Upper lobe of left lung (tissue), 4 donors: Measurements from ENCODE around the gene GDF10.

Experiments used
- CTCF ChIP-seq, 6 experiments: fragments of 450-650 bp in 4 of 6; fragments of 200-600 bp in 2 of 6; sonication (generic) in 2 of 6; IDR thresholded peaks; one replicate each; pipeline ENCODE4 v1.5.1; 2016 to 2019; ENCODE audit warnings: antibody characterized with exemption in 6 of 6
- POLR2A ChIP-seq, 4 donors: fragments of 450-650 bp; IDR thresholded peaks; one replicate each; pipeline ENCODE4 v1.5.1; 2016 to 2017; ENCODE audit warnings: antibody characterized with exemption in 4 of 4, mild to moderate bottlenecking in 2 of 4
- POLR2AphosphoS5 ChIP-seq, 2 donors: sonication (generic); formaldehyde crosslinking; IDR thresholded peaks; one replicate each; pipeline ENCODE4 v1.5.1; 2017; ENCODE audit warnings: antibody characterized with exemption in 2 of 2

GRCh38 chr10:47262606-47263533 lies 37.1 kb upstream of the GDF10 start:
- TF ChIP-seq POLR2A (IDR thresholded peaks at IDR 0.05) = no peak
- TF ChIP-seq CTCF (IDR thresholded peaks at IDR 0.05) = no peak
- no peak for TF ChIP-seq POLR2AphosphoS5 (IDR thresholded peaks at IDR 0.05)
